Measurements from ENCODE around the gene TSLP.

- TF ChIP-seq CTCF (IDR thresholded peaks at IDR 0.05) (no peak), POLR2A (IDR thresholded peaks at IDR 0.05) (no peak)
Measured at GRCh38 chr5:111069839-111070238, 1.7 kb upstream of the TSLP start.
